ENCODE data around the gene TNPO1.

- TF ChIP-seq CTCF (IDR thresholded peaks at IDR 0.05) (no peak), EP300 (IDR thresholded peaks at IDR 0.05) (no peak)
Observed at GRCh38 chr5:72850113-72850512, 33.7 kb downstream of the TNPO1 start.
